ENCODE results near the gene TGM3. TPM values are rescaled to one million over a fixed set of nuclear protein-coding genes. Genes with fewer than 3 reads are reported as not detected.

Gene TGM3
- polyA plus RNA-seq, 1 donor (not counting 4 experiments of a cell fraction or from before 2014, with no cell fraction given): 0.08 TPM

GRCh38 chr20:2340823-2341222 is 45.0 kb downstream of the TGM3 start:
- Histone ChIP-seq H3K9me1 (ENCODE audit: control insufficient read depth, extremely low read depth, insufficient read depth, low read length) (no peaks in the 10 kb centered on the region), H3K9ac (ENCODE audit: control insufficient read depth, extremely low read depth, insufficient read depth, low read length) (no peak overlapping the region), H3K36me3 (ENCODE audit: control insufficient read depth in 2 of 2, extremely low read depth in 1 of 2, insufficient read depth in 2 of 2, low read length in 2 of 2) (no peaks in the 10 kb centered on the region), H3K9me3 (ENCODE audit: control insufficient read depth, low read depth, low read length) (no peaks in the 10 kb centered on the region), H4K20me1 (ENCODE audit: control insufficient read depth, extremely low read depth, insufficient read depth, low read length) (no peaks in the 10 kb centered on the region), H3K27me3 (ENCODE audit: control insufficient read depth, extremely low read depth, insufficient read depth, low read length) (peaks cover 8% of the 10 kb centered on the region), H2AFZ (ENCODE audit: control insufficient read depth, low read length) (no peak overlapping the region), H3K4me3 (ENCODE audit: control insufficient read depth in 2 of 3, extremely low read depth in 1 of 3, insufficient read depth in 2 of 3, low read depth in 1 of 3, low read length in 3 of 3) (no peak overlapping the region), H3K4me2 (ENCODE audit: control insufficient read depth, extremely low read depth, insufficient read depth, low read depth, low read length) (no peak overlapping the region), H3K79me2 (ENCODE audit: control insufficient read depth, insufficient read depth, low read length) (no peaks in the 10 kb centered on the region), H3K27ac (ENCODE audit: control insufficient read depth, insufficient read depth, low read length) (no peak overlapping the region), H3K4me1 (ENCODE audit: control insufficient read depth, extremely low read depth, insufficient read depth, low read length) (no peaks in the 10 kb centered on the region)
- FAIRE-seq: no peak
- dilution Hi-C loops (cut with MboI; ENCODE audit: extremely low pct_ligation_motif_present, low sequenced_read_pairs): no loop called here
- DNase-seq (ENCODE audit: low read depth, low spot score): no peak
- TF ChIP-seq CTCF (optimal IDR thresholded peaks at IDR 0.05 in 1 of 3, IDR thresholded peaks at IDR 0.05 in 1 of 3, conservative IDR thresholded peaks at IDR 0.05 in 1 of 3; ENCODE audit: extremely low read depth in 1 of 3, insufficient read depth in 2 of 3, low read length in 3 of 3): no peak
- no peak for TF ChIP-seq EZH2 (IDR thresholded peaks at IDR 0.05; ENCODE audit: low read length)

GRCh38 chr20:2341336-2341735 is 45.5 kb downstream of the TGM3 start:
- H3K4me2 ChIP-seq (ENCODE audit: control insufficient read depth, extremely low read depth, insufficient read depth, low read depth, low read length): no peak overlapping the region
- H3K9me1 ChIP-seq (ENCODE audit: control insufficient read depth, extremely low read depth, insufficient read depth, low read length): no peaks in the 10 kb centered on the region
- FAIRE-seq (no peak), DNase-seq (ENCODE audit: low read depth, low spot score) (no peak)
- no peak overlapping the region for H3K4me3 ChIP-seq (ENCODE audit: control insufficient read depth in 2 of 3, extremely low read depth in 1 of 3, insufficient read depth in 2 of 3, low read depth in 1 of 3, low read length in 3 of 3)
- no peak overlapping the region for H3K27ac ChIP-seq (ENCODE audit: control insufficient read depth, insufficient read depth, low read length)
- H3K4me1 ChIP-seq (ENCODE audit: control insufficient read depth, extremely low read depth, insufficient read depth, low read length): no peaks in the 10 kb centered on the region
- H3K36me3 ChIP-seq (ENCODE audit: control insufficient read depth in 2 of 2, extremely low read depth in 1 of 2, insufficient read depth in 2 of 2, low read length in 2 of 2): no peaks in the 10 kb centered on the region
- no peaks in the 10 kb centered on the region for H3K79me2 ChIP-seq (ENCODE audit: control insufficient read depth, insufficient read depth, low read length)
- no peaks in the 10 kb centered on the region for H4K20me1 ChIP-seq (ENCODE audit: control insufficient read depth, extremely low read depth, insufficient read depth, low read length)
- no peak overlapping the region for H2AFZ ChIP-seq (ENCODE audit: control insufficient read depth, low read length)
- H3K27me3 ChIP-seq (ENCODE audit: control insufficient read depth, extremely low read depth, insufficient read depth, low read length): peaks cover 5% of the 10 kb centered on the region
- TF ChIP-seq CTCF (optimal IDR thresholded peaks at IDR 0.05 in 1 of 3, IDR thresholded peaks at IDR 0.05 in 1 of 3, conservative IDR thresholded peaks at IDR 0.05 in 1 of 3; ENCODE audit: extremely low read depth in 1 of 3, insufficient read depth in 2 of 3, low read length in 3 of 3) (no peak), EZH2 (IDR thresholded peaks at IDR 0.05; ENCODE audit: low read length) (no peak)
- H3K9me3 ChIP-seq (ENCODE audit: control insufficient read depth, low read depth, low read length): no peaks in the 10 kb centered on the region
- no peak overlapping the region for H3K9ac ChIP-seq (ENCODE audit: control insufficient read depth, extremely low read depth, insufficient read depth, low read length)
- dilution Hi-C loops (cut with MboI; ENCODE audit: extremely low pct_ligation_motif_present, low sequenced_read_pairs): no loop called here
